NCI-H748 treated with DMSO at 0.1 percent for 48 hours (cell line): Measurements from ENCODE around the gene DRG2.

Source experiments
- DNase-seq: peaks from one replicate; lab custom pipeline; 2025; lab: John Stamatoyannopoulos, UW

DRG2 gene, protein sequence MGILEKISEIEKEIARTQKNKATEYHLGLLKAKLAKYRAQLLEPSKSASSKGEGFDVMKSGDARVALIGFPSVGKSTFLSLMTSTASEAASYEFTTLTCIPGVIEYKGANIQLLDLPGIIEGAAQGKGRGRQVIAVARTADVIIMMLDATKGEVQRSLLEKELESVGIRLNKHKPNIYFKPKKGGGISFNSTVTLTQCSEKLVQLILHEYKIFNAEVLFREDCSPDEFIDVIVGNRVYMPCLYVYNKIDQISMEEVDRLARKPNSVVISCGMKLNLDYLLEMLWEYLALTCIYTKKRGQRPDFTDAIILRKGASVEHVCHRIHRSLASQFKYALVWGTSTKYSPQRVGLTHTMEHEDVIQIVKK

GRCh38 chr17:18087610-18088491, at the start of gene DRG2:
Gene DRG2, plus strand, starts transcription at chr17:18087948. Its CDS starts 76 bp downstream, at chr17:18088024.
- peak; percentile 89 for DNase-seq

DNA sequence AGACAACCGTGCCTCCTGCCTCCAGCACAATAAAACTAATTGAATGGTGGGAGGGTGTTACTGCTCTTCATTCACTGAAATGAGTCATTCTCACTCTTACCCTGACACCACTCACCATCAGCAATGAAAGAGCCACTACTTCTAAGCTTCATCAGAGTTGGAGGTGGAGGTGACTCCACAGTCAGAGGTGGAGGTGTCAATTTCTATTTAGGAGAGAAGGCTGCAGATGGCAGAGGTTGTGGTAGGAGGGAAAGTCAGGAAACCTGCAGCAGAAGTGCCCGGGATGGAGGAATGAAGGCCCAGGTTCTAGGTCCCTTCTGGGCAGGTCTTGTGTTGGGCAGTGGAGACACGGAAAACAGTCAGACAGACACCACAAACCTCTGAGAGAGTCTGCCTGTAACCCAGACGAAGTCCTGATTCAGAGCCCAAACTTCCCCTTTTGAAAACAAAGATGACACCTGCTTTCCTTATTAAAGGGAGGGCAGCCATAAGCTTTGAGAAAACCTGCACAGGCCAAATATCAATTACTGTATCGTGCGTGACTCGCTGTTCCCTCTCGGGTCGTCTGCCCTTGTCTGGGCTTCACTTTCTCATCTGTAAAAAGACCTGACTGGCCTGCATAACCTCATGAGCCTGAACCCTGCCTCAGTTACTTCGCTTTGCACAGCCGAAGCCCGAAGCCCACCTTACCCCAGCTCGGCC, 49.4 kb upstream of the DRG2 start:
- DNase-seq, result no peak

GRCh38 chr17:18038861-18039534, 48.8 kb upstream of the DRG2 start, which contains the start of the genes ATPAF2 and GID4:
Gene ATPAF2, minus strand, starts transcription at chr17:18039168. Its CDS starts 155 bp downstream, at chr17:18039013.
Gene GID4, plus strand, starts transcription at chr17:18039408. Its CDS starts 57 bp downstream, at chr17:18039465.
- DNase-seq, result peak; percentile 99

- DNase-seq, result no peak
These were observed 48.0 kb upstream of the DRG2 start for GRCh38 chr17:18039535-18040260.

DNA sequence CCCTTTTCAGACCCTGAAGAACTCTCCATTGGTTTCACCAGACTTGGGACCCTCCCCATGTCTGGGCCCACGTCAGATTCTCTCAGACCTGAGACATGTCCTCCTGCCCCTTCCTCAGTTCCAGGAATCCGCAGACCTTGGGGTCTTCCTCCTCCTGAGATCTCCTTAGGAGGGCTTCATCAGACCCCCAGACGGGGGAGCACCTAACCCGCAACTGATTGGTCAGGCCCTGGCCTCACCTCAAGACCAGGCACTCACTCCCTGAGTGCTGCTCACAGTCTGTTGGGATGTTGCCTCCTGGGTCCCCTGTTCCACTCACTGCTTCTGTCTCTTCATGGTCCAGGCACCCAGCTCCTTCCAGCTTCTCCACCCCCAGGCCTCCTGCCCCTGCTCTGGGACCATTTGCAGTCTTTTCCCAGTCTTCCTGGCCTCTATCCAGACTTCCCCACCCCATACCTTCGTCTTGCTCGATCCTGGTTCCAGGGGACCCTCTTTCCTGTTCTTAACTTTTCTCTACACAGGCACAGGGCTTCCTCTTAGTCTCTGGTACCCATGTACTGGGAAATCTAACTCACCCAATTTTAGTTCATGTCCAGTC, 47.4 kb upstream of the DRG2 start:
- no peak for DNase-seq

DNA sequence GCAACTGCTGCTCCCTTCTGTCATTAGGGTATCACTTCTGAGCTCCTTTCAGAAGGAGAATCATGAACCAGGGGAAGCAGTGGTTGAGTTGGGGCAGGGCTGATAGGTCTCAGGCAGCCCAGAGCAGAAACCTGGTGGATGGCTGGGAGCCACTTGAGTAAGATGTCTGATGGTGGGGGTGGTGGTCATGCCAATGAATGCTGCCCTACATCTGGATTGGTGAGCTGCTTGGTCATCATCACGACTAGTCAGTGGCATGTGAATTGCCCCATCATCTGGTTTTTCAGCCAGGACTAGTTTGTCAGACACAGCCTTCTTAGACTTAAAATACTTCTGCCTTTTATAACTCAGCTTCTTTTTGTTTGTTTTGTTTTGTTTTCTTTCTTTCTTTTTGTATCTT, 46.0 kb upstream of the DRG2 start:
- no peak for DNase-seq

GRCh38 chr17:18042983-18043382, 44.8 kb upstream of the DRG2 start:
- DNase-seq, result no peak

DNA sequence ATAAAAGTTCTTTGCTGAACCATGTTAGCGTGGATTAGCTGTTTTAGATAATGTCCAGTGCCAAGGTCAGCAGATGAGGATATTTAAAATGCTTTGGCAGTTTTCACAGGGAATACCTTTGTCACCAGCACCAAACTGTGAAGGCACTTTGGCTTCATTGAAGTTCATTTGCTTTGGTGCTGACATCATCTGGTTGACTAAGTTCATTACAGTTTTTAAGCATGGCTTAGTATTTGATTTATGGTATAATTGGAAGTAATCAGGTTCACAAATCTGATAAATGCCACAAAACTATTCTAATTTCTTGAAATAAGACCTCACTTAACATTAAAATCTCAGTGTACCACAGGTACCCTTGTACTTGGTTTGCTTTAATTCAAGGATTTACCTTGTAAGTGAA, 44.3 kb upstream of the DRG2 start:
- DNase-seq, result no peak

DNA sequence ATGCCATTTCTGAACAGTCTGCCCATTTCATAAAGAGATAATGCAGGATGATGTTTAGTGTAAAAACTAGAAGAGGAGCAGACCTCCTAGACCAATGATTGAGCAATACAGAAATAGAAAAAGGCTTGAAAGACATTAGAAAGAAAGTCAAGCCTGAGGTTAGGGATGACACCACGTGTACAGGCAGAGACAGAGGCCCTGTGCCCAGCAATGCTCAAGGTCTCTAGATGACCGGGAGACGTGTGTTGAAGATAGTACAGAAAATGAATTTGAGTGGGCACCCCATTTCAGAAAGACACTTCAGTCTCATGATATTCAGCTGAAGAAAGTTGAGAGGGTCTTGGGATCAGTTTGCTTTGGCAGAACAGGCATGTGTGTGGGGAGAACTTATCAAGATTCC, 43.1 kb upstream of the DRG2 start:
- no peak for DNase-seq

DNA sequence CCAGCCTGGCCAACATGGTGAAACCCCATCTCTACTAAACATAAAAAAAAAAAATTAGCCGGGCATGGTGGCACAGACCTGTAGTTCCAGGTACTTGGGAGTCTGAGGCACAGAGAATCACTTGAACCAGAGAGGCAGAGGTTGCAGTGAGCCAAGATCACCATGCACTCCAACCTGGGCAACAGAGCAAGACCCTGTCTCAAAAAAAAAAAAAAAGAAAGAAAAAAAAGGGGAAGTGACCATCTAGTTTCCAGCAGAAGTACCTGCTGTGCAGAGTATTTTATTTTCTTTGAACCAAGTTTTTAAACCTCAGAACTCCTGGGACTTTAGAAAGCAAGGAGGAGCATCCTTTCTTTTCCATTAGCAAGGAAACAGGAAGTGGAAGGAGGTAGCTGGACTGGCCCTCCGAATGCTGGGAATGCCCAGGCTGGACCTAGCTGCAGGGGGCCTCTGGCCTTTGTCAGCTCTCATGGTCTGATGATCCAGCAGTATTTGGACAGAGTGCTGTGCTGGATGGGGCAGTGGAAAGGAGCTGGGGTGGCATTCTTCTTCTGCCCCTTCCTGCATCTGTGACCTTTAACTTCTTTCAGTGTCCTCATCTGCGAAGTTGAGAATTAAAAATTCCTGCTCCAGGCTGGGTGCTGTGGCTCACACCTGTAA, 41.9 kb upstream of the DRG2 start:
- no peak for DNase-seq

GRCh38 chr17:18055597-18055996, 32.2 kb upstream of the DRG2 start:
- DNase-seq, result no peak

DNA sequence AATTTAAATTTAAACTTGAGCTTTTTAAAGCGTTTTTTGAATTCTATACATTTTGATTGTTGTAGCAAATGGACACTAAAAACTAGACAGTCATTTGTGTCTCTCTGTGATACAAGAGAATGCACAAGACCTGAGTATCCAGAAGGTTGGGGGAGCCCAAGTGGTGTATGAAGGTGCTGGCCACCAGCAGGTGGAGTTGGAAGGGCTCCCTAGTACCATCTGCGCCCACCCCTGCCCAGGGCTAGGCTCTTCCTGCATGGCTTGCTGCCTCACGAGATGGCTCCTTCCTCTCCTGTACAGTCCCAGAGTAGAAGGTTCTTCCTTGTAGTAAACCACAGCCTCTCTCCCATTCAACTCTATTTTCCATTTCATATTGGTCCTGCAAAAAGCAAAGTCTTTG, 31.5 kb upstream of the DRG2 start:
- DNase-seq, result no peak

GRCh38 chr17:18059283-18059682, 28.5 kb upstream of the DRG2 start:
- no peak for DNase-seq

DNA sequence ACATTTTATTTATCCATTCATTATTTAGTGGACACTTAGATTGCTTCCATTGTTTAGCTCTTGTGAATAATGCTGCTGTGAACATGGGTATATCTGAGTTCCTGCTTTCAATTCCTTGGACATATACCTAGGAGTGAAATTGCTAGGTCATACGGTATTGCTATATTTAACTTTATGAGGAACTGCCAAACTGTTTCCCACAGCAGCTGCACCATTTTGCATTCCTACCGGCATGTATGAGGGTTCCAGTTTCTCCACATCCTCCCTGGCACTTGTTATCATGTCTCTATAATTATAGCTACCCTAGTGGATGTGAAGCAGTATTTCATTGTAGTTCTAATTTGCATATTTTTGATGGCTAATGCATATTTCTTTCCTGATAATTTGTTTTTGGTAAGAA, 23.7 kb upstream of the DRG2 start:
- DNase-seq, result no peak

DNA sequence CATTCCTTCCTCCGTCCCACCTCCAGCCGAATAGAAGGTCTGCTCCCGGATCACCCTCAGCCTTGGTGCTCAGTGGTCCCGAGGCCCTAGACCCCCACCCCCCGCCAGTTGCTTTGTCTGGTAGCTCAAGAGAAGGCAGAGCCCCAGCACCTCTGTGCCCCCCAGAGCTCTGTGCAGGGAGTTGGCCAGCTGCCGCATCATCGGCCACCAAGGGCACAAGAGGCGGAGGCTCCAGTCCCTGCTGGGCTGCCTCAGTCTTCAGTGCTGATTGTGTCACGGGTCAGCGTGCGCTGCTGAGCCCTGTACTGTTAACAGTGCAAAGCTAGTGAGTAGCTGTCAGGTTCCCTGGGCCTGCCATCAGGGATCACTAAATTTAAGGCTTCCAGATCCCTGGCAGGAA, 22.2 kb upstream of the DRG2 start:
- no peak for DNase-seq

DNA sequence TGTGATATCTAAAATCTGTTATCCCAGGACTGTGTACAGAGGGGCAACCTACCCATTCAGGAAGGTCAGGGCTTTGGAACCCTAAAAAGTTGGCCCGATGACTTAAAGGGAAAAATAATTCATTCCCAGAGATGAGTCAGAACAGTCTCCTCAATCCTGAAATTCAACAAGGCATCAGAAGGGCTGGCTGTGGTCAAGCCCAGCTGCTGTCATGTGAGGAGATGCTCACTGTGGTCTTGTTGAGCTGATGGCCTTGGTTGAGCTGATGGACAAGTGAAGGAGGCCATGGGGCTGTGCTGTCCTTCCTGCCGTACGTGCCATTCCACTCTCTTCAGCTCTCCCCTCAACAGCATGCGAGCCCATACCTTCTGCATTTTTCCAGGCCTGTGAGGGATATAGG, 20.9 kb upstream of the DRG2 start:
- DNase-seq, result no peak

- no peak for DNase-seq
These were observed 18.6 kb upstream of the DRG2 start for GRCh38 chr17:18069101-18069500.

GRCh38 chr17:18070861-18071340, 16.8 kb upstream of the DRG2 start:
- DNase-seq, result no peak

DNA sequence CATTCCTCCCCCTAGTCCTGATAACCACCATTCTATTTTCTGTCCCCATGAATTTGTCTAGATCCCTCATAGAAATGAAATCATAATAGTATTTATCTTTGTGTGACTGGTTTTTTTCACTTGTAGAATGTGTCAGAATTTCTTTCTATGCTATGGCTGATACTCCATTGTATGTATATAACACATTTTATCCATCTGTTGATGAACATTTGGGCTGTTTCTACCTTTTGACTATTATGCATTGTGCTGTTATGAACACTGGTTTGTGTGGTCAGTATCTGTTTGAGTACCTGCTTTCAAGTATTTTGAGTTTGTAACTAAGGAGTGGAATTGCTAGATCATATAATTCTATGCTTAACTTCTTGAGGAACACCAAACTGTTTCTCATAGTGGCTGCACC, 16.0 kb upstream of the DRG2 start:
- DNase-seq, result no peak
